HUES48 (cell line): ENCODE data around the gene C1orf21.

ENCODE experiments used
- H3K27ac ChIP-seq: one replicate; pipeline ENCODE4 v1.7.0; 2013; ENCODE audit warnings: low read depth, low read length, inconsistent platforms
- H3K27me3 ChIP-seq: 2 replicates; pipeline ENCODE4 v1.6.1; 2013; ENCODE audit warnings: mild to moderate bottlenecking, low read length; ENCODE audit not compliant: control insufficient read depth, insufficient read depth
- H3K36me3 ChIP-seq: 2 replicates; pipeline ENCODE4 v1.6.1; 2013; ENCODE audit warnings: low read length; ENCODE audit not compliant: control insufficient read depth, insufficient read depth
- H3K4me1 ChIP-seq: 2 replicates; pipeline ENCODE4 v1.6.1; 2013; ENCODE audit warnings: mild to moderate bottlenecking, low read length; ENCODE audit not compliant: control insufficient read depth, insufficient read depth
- H3K4me3 ChIP-seq: 2 replicates; pipeline ENCODE4 v1.5.1; 2013; ENCODE audit warnings: mild to moderate bottlenecking, low read depth, low read length
- H3K9ac ChIP-seq: 2 replicates; pipeline ENCODE4 v1.6.1; 2013; ENCODE audit warnings: mild to moderate bottlenecking, low read depth, low read length, moderate library complexity
- H3K9me3 ChIP-seq: 2 replicates; pipeline ENCODE4 v1.6.1; 2013; ENCODE audit warnings: low read length; ENCODE audit not compliant: control insufficient read depth, insufficient read depth

The C1orf21 gene

GRCh38 chr1:184365699-184366098 lies 21.1 kb upstream of the C1orf21 start:
- H3K27me3 ChIP-seq = no peaks in the 10 kb centered on the region
- H3K9ac ChIP-seq = no peak overlapping the region

GRCh38 chr1:184366997-184367396 lies 19.8 kb upstream of the C1orf21 start:
- no peaks in the 10 kb centered on the region for H3K36me3 ChIP-seq
- H3K9ac ChIP-seq = no peak overlapping the region
- H3K4me3 ChIP-seq = no peak overlapping the region
- no peaks in the 10 kb centered on the region for H3K9me3 ChIP-seq
- H3K4me1 ChIP-seq = no peaks in the 10 kb centered on the region
- H3K27ac ChIP-seq = no peak overlapping the region
- H3K27me3 ChIP-seq = no peaks in the 10 kb centered on the region

More at GRCh38 chr1:184365699-184366098, 21.1 kb upstream of the C1orf21 start:
- H3K4me1 ChIP-seq = no peaks in the 10 kb centered on the region
- H3K27ac ChIP-seq = no peak overlapping the region
- H3K36me3 ChIP-seq = no peaks in the 10 kb centered on the region
- no peak overlapping the region for H3K4me3 ChIP-seq
- no peaks in the 10 kb centered on the region for H3K9me3 ChIP-seq

- no peak overlapping the region for H3K9ac ChIP-seq
- H3K36me3 ChIP-seq = no peaks in the 10 kb centered on the region
- no peaks in the 10 kb centered on the region for H3K27me3 ChIP-seq
- no peaks in the 10 kb centered on the region for H3K9me3 ChIP-seq
- H3K4me1 ChIP-seq = no peaks in the 10 kb centered on the region
- H3K27ac ChIP-seq = no peak overlapping the region
- no peak overlapping the region for H3K4me3 ChIP-seq
Measured at GRCh38 chr1:184367427-184368038, 19.3 kb upstream of the C1orf21 start.

- no peaks in the 10 kb centered on the region for H3K36me3 ChIP-seq
- no peak overlapping the region for H3K4me3 ChIP-seq
- H3K27me3 ChIP-seq = no peaks in the 10 kb centered on the region
Measured at GRCh38 chr1:184368354-184368753, 18.5 kb upstream of the C1orf21 start.

GRCh38 chr1:184370850-184371249 lies 16.0 kb upstream of the C1orf21 start:
- Histone ChIP-seq H3K27me3 (no peaks in the 10 kb centered on the region), H3K27ac (no peak overlapping the region), H3K4me1 (no peaks in the 10 kb centered on the region), H3K36me3 (no peaks in the 10 kb centered on the region), H3K9ac (no peak overlapping the region), H3K4me3 (no peak overlapping the region), H3K9me3 (no peaks in the 10 kb centered on the region)

More at GRCh38 chr1:184368354-184368753, 18.5 kb upstream of the C1orf21 start:
- Histone ChIP-seq H3K9me3 (no peaks in the 10 kb centered on the region), H3K27ac (no peak overlapping the region), H3K4me1 (no peaks in the 10 kb centered on the region), H3K9ac (no peak overlapping the region)

- H3K9me3 ChIP-seq = no peaks in the 10 kb centered on the region
- no peak overlapping the region for H3K4me3 ChIP-seq
- H3K27me3 ChIP-seq = no peaks in the 10 kb centered on the region
- no peak overlapping the region for H3K9ac ChIP-seq
- H3K36me3 ChIP-seq = no peaks in the 10 kb centered on the region
- no peaks in the 10 kb centered on the region for H3K4me1 ChIP-seq
- no peak overlapping the region for H3K27ac ChIP-seq
Measured at GRCh38 chr1:184373155-184373554, 13.7 kb upstream of the C1orf21 start.

GRCh38 chr1:184376369-184376768 lies 10.5 kb upstream of the C1orf21 start:
- Histone ChIP-seq H3K4me3 (no peak overlapping the region), H3K9ac (no peak overlapping the region), H3K27me3 (no peaks in the 10 kb centered on the region; the same call in 1 of the 2 replicates), H3K27ac (no peak overlapping the region), H3K4me1 (0 out of 2 replicates have a peak, but pooled peaks cover 3% of the 10 kb centered on the region), H3K36me3 (no peaks in the 10 kb centered on the region), H3K9me3 (no peaks in the 10 kb centered on the region)

- Histone ChIP-seq H3K9ac (no peak overlapping the region), H3K27ac (no peak overlapping the region), H3K36me3 (no peaks in the 10 kb centered on the region), H3K9me3 (no peaks in the 10 kb centered on the region), H3K4me3 (no peak overlapping the region), H3K4me1 (peaks cover 21% of the 10 kb centered on the region), H3K27me3 (no peaks in the 10 kb centered on the region; the same call in 1 of the 2 replicates)
Measured at GRCh38 chr1:184379111-184379752, 7.6 kb upstream of the C1orf21 start.

GRCh38 chr1:184380468-184380867 lies 6.4 kb upstream of the C1orf21 start:
- Histone ChIP-seq H3K27me3 (no peaks in the 10 kb centered on the region; the same call in 1 of the 2 replicates), H3K9ac (no peak overlapping the region), H3K4me1 (peaks cover 33% of the 10 kb centered on the region)

GRCh38 chr1:184383772-184384323 lies 3.0 kb upstream of the C1orf21 start:
- Histone ChIP-seq H3K4me1 (peaks cover 41% of the 10 kb centered on the region), H3K27me3 (peaks cover 5% of the 10 kb centered on the region), H3K36me3 (no peaks in the 10 kb centered on the region), H3K27ac (peak overlapping the region; percentile 16), H3K4me3 (no peak overlapping the region; the same call in none of the 2 replicates), H3K9ac (no peak overlapping the region), H3K9me3 (no peaks in the 10 kb centered on the region)

More at GRCh38 chr1:184380468-184380867, 6.4 kb upstream of the C1orf21 start:
- H3K27ac ChIP-seq = no peak overlapping the region
- H3K36me3 ChIP-seq = no peaks in the 10 kb centered on the region
- no peak overlapping the region for H3K4me3 ChIP-seq
- no peaks in the 10 kb centered on the region for H3K9me3 ChIP-seq

GRCh38 chr1:184385865-184386311 lies 941 bp upstream of the C1orf21 start:
- Histone ChIP-seq H3K9me3 (no peaks in the 10 kb centered on the region), H3K4me1 (peaks cover 52% of the 10 kb centered on the region), H3K36me3 (no peaks in the 10 kb centered on the region), H3K4me3 (peak overlapping the region; percentile 95), H3K9ac (peak overlapping the region; percentile 60), H3K27me3 (peaks cover 5% of the 10 kb centered on the region; the same call in 1 of the 2 replicates), H3K27ac (peak overlapping the region; percentile 72)
